HEK293T (cell line): Measurements from ENCODE around the gene MYH1.

Source experiments
- CTCF ChIA-PET: fragments of 350-600 bp; formaldehyde crosslinking; extraction: SDS; loops from one replicate; lab custom pipeline; 2021; ENCODE audit warnings: antibody characterized with exemption, inconsistent platforms; lab: Yijun Ruan, JAX
- POLR2A ChIA-PET: fragments of 350-600 bp; formaldehyde crosslinking; extraction: SDS; loops from one replicate; lab custom pipeline; 2020; ENCODE audit warnings: antibody characterized with exemption, inconsistent platforms; lab: Yijun Ruan, JAX
- DNase-seq: peaks from one replicate; pipeline ENCODE4 v3.0.0; 2012; ENCODE audit warnings: mixed read lengths; ENCODE audit errors: extremely low spot score
- ARNT ChIP-seq: fragments of 450-650 bp; IDR thresholded peaks from 2 replicates; pipeline ENCODE4 v1.6.1; 2017; ENCODE audit warnings: mild to moderate bottlenecking
- BHLHE40 ChIP-seq: fragments of 450-650 bp; IDR thresholded peaks from 2 replicates; pipeline ENCODE4 v1.6.1; 2016; ENCODE audit warnings: mild to moderate bottlenecking, moderate library complexity, borderline replicate concordance
- CTBP1 ChIP-seq: fragments of 450-650 bp; IDR thresholded peaks from 2 replicates; pipeline ENCODE4 v1.6.1; 2016; ENCODE audit warnings: borderline replicate concordance
- ELF4 ChIP-seq: fragments of 450-650 bp; IDR thresholded peaks from 2 replicates; pipeline ENCODE4 v1.6.1; 2017; ENCODE audit warnings: antibody characterized with exemption
- FOXA1 ChIP-seq: fragments of 450-650 bp; IDR thresholded peaks from 2 replicates; pipeline ENCODE4 v1.6.1; 2016; ENCODE audit warnings: mild to moderate bottlenecking
- FOXK2 ChIP-seq: fragments of 450-650 bp; IDR thresholded peaks from 2 replicates; pipeline ENCODE4 v1.6.1; 2016; ENCODE audit warnings: mild to moderate bottlenecking
- FOXM1 ChIP-seq: fragments of 450-650 bp; IDR thresholded peaks from 2 replicates; pipeline ENCODE4 v1.6.1; 2017; ENCODE audit warnings: mild to moderate bottlenecking, borderline replicate concordance
- HDGF ChIP-seq: fragments of 450-650 bp; IDR thresholded peaks from 2 replicates; pipeline ENCODE4 v1.6.1; 2017; ENCODE audit warnings: antibody characterized with exemption, borderline replicate concordance
- L3MBTL2 ChIP-seq: fragments of 450-650 bp; conservative IDR thresholded peaks from 2 replicates; pipeline ENCODE4 v1.6.1; 2016; ENCODE audit warnings: mild to moderate bottlenecking
- LEF1 ChIP-seq: fragments of 450-650 bp; IDR thresholded peaks from 2 replicates; pipeline ENCODE4 v1.6.1; 2017; ENCODE audit warnings: mild to moderate bottlenecking, borderline replicate concordance
- NFRKB ChIP-seq: fragments of 450-650 bp; IDR thresholded peaks from 2 replicates; pipeline ENCODE4 v1.6.1; 2016; ENCODE audit warnings: mild to moderate bottlenecking, moderate library complexity
- PKNOX1 ChIP-seq: fragments of 450-650 bp; IDR thresholded peaks from 2 replicates; pipeline ENCODE4 v1.6.1; 2016
- SP1 ChIP-seq: fragments of 450-650 bp; IDR thresholded peaks from 2 replicates; pipeline ENCODE4 v1.6.1; 2017
- SUZ12 ChIP-seq: fragments of 450-650 bp; IDR thresholded peaks from 2 replicates; pipeline ENCODE4 v1.6.1; 2016; ENCODE audit warnings: mild to moderate bottlenecking
- TARDBP ChIP-seq: fragments of 450-650 bp; IDR thresholded peaks from 2 replicates; pipeline ENCODE4 v1.6.1; 2016
- ZNF384 ChIP-seq: fragments of 450-650 bp; IDR thresholded peaks from 2 replicates; pipeline ENCODE4 v1.6.1; 2016

MYH1 gene

DNA sequence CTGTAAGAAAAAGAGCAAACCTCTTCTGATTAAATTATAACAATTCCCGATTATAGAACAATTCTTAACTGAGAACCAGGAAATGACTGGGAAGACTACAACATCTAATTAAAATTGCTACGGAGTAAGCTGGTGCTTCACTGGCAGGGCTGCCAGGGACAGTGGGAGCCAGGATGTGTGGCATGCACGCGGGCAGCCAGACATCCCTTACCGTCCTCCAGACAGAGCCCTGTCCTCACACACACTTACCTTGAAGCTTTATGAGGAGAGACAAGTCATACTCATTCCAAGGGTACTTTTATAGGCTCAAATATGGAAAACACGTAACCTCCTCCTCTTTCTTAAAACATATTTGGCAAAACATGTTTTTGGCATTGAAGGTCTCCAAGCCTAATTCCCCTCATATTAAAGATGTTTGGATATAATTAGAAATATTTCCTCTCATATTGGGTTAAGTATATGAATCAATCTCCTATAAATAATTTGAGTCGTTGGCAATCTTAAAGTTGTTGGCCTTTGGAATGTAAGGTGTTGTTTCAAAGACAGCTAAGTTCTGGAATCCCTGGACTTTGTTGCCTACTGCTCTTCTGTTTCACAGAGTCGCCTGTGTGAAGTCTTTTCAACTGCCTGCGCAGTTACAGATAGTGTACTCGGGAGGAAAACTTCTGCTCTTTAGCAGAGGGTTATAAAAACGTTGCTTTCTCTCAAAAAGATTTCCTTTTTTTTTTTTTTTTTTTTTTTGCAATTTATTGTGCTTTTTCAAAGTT is at the start of gene MYH1:
TSS of gene MYH1 (minus strand) at position 272 of the 767 bp plus-strand sequence. CDS start 1,900 bp downstream, outside the sequence.
- CTCF ChIA-PET, result no interaction called here
- POLR2A ChIA-PET, result no interaction called here
- TF ChIP-seq HDGF (no peak), LEF1 (no peak), FOXM1 (no peak), SP1 (no peak), SUZ12 (no peak), ARNT (no peak), ZNF384 (no peak), FOXK2 (no peak), NFRKB (no peak), BHLHE40 (no peak), PKNOX1 (no peak), ELF4 (no peak), L3MBTL2 (no peak)
- no peak for DNase-seq

- ChIA-PET POLR2A (no interaction called here), CTCF (no interaction called here)
- no peak for DNase-seq
- TF ChIP-seq NFRKB (no peak), HDGF (no peak), PKNOX1 (no peak), FOXM1 (no peak), SUZ12 (no peak), ARNT (no peak), ELF4 (no peak), FOXK2 (no peak), SP1 (no peak), TARDBP (no peak), L3MBTL2 (no peak), LEF1 (no peak), BHLHE40 (no peak), ZNF384 (no peak), CTBP1 (no peak), FOXA1 (no peak)
These were observed 45.8 kb upstream of the MYH1 start for GRCh38 chr17:10563991-10564660.

DNA sequence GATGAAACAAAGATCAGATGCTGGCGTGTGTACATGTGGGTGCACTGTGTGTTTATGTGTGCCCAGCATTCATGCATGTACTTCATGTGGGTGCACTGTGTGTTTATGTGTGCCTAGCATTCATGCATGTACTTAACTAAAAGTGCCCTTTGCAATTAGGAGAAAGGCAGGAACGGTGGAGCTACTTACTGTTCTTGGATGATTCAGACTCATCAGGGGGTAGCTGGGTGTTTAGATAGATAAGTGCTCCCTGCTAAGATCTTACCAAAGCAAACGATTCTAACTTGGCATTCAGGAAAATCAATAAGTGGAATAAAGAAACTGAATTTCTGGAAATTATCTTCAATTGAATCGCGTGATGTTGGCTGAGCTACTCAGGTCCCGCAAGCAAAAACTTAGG is 39.7 kb upstream of the MYH1 start:
- CTCF ChIA-PET, result no interaction called here

GRCh38 chr17:10557422-10557821 is 39.1 kb upstream of the MYH1 start:
- TF ChIP-seq SP1 (no peak), LEF1 (no peak), FOXK2 (no peak), FOXM1 (no peak), CTBP1 (no peak), TARDBP (no peak), L3MBTL2 (no peak), PKNOX1 (no peak), ELF4 (no peak), BHLHE40 (no peak), HDGF (no peak), NFRKB (no peak)
- DNase-seq, result no peak
- ChIA-PET POLR2A (no interaction called here), CTCF (no interaction called here)

More for the DNA sequence above, 39.7 kb upstream of the MYH1 start:
- TF ChIP-seq ZNF384, result no peak
- TF ChIP-seq ARNT, result no peak
- no peak for TF ChIP-seq BHLHE40
- POLR2A ChIA-PET, result no interaction called here
- no peak for DNase-seq

GRCh38 chr17:10556301-10557005 is 38.1 kb upstream of the MYH1 start:
- no peak for DNase-seq
- CTCF ChIA-PET, result no interaction called here
- no peak for TF ChIP-seq FOXA1
- TF ChIP-seq SUZ12, result no peak
- no peak for TF ChIP-seq BHLHE40
- TF ChIP-seq ARNT, result no peak
- no peak for TF ChIP-seq HDGF
- TF ChIP-seq PKNOX1, result no peak
- no peak for TF ChIP-seq L3MBTL2
- no peak for TF ChIP-seq FOXM1
- no peak for TF ChIP-seq ZNF384
- TF ChIP-seq SP1, result no peak
- TF ChIP-seq LEF1, result no peak
- no peak for TF ChIP-seq CTBP1
- TF ChIP-seq ELF4, result no peak
- no peak for TF ChIP-seq TARDBP
- POLR2A ChIA-PET, result no interaction called here
